ENCODE measurements around the gene ZNF236.

DNA sequence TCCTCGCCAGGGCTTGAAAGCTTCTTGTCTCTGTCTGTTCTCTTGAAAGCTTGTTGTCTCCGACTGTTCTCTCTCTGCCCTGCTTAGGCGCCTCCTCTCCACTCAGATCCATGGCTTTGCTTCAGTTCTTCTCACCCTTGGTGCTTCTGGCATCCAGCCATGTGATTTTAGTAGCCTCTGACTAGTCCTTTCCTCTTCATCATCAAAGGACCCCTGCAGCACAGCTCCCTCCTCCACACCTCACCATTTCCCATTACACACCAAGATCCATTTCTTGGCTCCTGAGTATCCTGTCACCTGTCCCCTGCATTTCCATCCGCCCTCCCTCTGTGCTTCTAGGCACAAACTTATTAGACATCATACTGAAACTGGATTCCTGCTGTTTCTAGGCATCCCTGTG is 59.4 kb downstream of the ZNF236 start:
- TF ChIP-seq POLR2AphosphoS5 (IDR thresholded peaks at IDR 0.05; ENCODE audit: low read depth, low read length) (no peak), POLR2A (IDR thresholded peaks at IDR 0.05; ENCODE audit: low read depth, low read length) (no peak)
